A549 (cell line): ENCODE results near the gene TBL1X. TPM values are rescaled to one million over a fixed set of nuclear protein-coding genes. Genes with fewer than 3 reads are reported as not detected.
A peak's percentile ranks its signal among the peaks of the same experiment; 100 is the strongest.

Source experiments
- ATAC-seq, 2 experiments: fragments of 200-7000 bp in 1 of 2; fragments of >200 bp in 1 of 2; cut with Nextera tagmentation in 1 of 2; cut with Tn5 transposase in 1 of 2; 3 replicates each; pipeline versions ENCODE4 v1.8.0 to v1.9.1; 2018 to 2020; ENCODE audit warnings: mild to moderate bottlenecking in 1 of 2, moderate library complexity in 1 of 2
- CTCF ChIA-PET: fragments of 300-600 bp; sonication (Branson Sonifier 250); formaldehyde crosslinking; extraction: SDS; loops from one replicate; lab custom pipeline; 2021; ENCODE audit warnings: antibody characterized with exemption, inconsistent platforms; lab: Yijun Ruan, JAX
- POLR2A ChIA-PET: fragments of 350-600 bp; formaldehyde crosslinking; extraction: SDS; loops from one replicate; lab custom pipeline; 2021; ENCODE audit warnings: antibody characterized with exemption, inconsistent platforms; lab: Yijun Ruan, JAX
- DNase-seq, 2 experiments: peaks; one replicate each; pipeline versions ENCODE4 v3.0.0 to v3.0.0-alpha.2; 2011 to 2016; ENCODE audit warnings: low read depth in 1 of 2, low spot score in 1 of 2
- FAIRE-seq: peaks from 2 replicates; lab custom pipeline; 2011; peaks lifted over from hg19 to GRCh38; lab: Jason Lieb, UNC
- H3K27ac ChIP-seq, 2 experiments: fragments of >200 bp; sonication (Bioruptor Twin); formaldehyde crosslinking; 3 replicates each; pipeline ENCODE4 v1.5.1; 2016 to 2017
- H3K4me1 ChIP-seq: fragments of >200 bp; sonication (Bioruptor Twin); formaldehyde crosslinking; 3 replicates; pipeline ENCODE4 v1.6.1; 2016
- H3K4me2 ChIP-seq: fragments of >200 bp; sonication (Bioruptor Twin); formaldehyde crosslinking; 3 replicates; pipeline ENCODE4 v1.6.1; 2016
- H3K4me3 ChIP-seq: fragments of >200 bp; sonication (Bioruptor Twin); formaldehyde crosslinking; 3 replicates; pipeline ENCODE4 v1.5.1; 2016
- H3K9me3 ChIP-seq: fragments of >200 bp; sonication (Bioruptor Twin); formaldehyde crosslinking; 3 replicates; pipeline ENCODE4 v1.6.1; 2016
- BHLHE40 ChIP-seq: IDR thresholded peaks from 2 replicates; pipeline ENCODE4 v1.6.1; 2012; ENCODE audit warnings: low read depth, low read length, inconsistent platforms
- CBX2 ChIP-seq: fragments of 200-600 bp; sonication (generic); IDR thresholded peaks from 2 replicates; pipeline ENCODE4 v1.6.1; 2016; ENCODE audit warnings: low read depth, mild to moderate bottlenecking, borderline replicate concordance
- CHD2 ChIP-seq: fragments of 150-350 bp; IDR thresholded peaks from 2 replicates; pipeline ENCODE4 v1.6.1; 2014; ENCODE audit warnings: low read length; ENCODE audit not compliant: partially characterized antibody
- EHF ChIP-seq: fragments of 250-450 bp; sonication (Bioruptor Pico); IDR thresholded peaks from 2 replicates; pipeline ENCODE4 v1.5.0; 2020; ENCODE audit warnings: mild to moderate bottlenecking
- EP300 ChIP-seq, 2 experiments: fragments of >200 bp; sonication (Bioruptor Twin); formaldehyde crosslinking; IDR thresholded peaks; 2 replicates in 1 of 2; 3 replicates in 1 of 2; pipeline ENCODE4 v1.6.1; 2016 to 2017
- FOSB ChIP-seq: fragments of 250-450 bp; sonication (Bioruptor Pico); IDR thresholded peaks from 2 replicates; pipeline ENCODE4 v1.5.0; 2020; ENCODE audit warnings: mild to moderate bottlenecking, moderate library complexity
- FOXS1 ChIP-seq: fragments of 250-450 bp; sonication (Bioruptor Pico); IDR thresholded peaks from 2 replicates; pipeline ENCODE4 v1.5.0; 2020; ENCODE audit warnings: mild to moderate bottlenecking, moderate library complexity
- GATA3 ChIP-seq: IDR thresholded peaks from 2 replicates; pipeline ENCODE4 v1.6.1; 2012; ENCODE audit warnings: borderline replicate concordance
- HEYL ChIP-seq: fragments of 250-450 bp; sonication (Bioruptor Pico); IDR thresholded peaks from 2 replicates; pipeline ENCODE4 v1.8.0; 2021; ENCODE audit warnings: mild to moderate bottlenecking, moderate library complexity
- HOXB13 ChIP-seq: fragments of 250-450 bp; sonication (Bioruptor Pico); IDR thresholded peaks from 2 replicates; pipeline ENCODE4 v1.5.0; 2020; ENCODE audit warnings: low read depth, mild to moderate bottlenecking, moderate library complexity
- KDM5A ChIP-seq: fragments of 200-600 bp; sonication (generic); IDR thresholded peaks from 2 replicates; pipeline ENCODE4 v1.6.1; 2016; ENCODE audit warnings: antibody characterized with exemption, mild to moderate bottlenecking
- MAFK ChIP-seq: fragments of 450-650 bp; IDR thresholded peaks from 2 replicates; pipeline ENCODE4 v1.6.1; 2014; ENCODE audit not compliant: partially characterized antibody
- MAZ ChIP-seq: fragments of 150-350 bp; IDR thresholded peaks from 2 replicates; pipeline ENCODE4 v1.6.1; 2014; ENCODE audit warnings: antibody characterized with exemption, low read depth, low read length, borderline replicate concordance
- NFE2L2 ChIP-seq: fragments of 150-350 bp; conservative IDR thresholded peaks from 2 replicates; pipeline ENCODE4 v1.6.1; 2014; ENCODE audit warnings: low read length
- NR3C1 ChIP-seq: fragments of >200 bp; sonication (Bioruptor Twin); formaldehyde crosslinking; IDR thresholded peaks from 3 replicates; pipeline ENCODE4 v1.6.1; 2017
- POLR2A ChIP-seq: IDR thresholded peaks from 2 replicates; pipeline ENCODE4 v1.6.1; 2012; ENCODE audit warnings: mild to moderate bottlenecking, low read length
- POLR2AphosphoS2 ChIP-seq: conservative IDR thresholded peaks from 2 replicates; pipeline ENCODE4 v1.6.1; 2012; ENCODE audit warnings: low read length, improper control_type of control experiment, inconsistent platforms
- RARB ChIP-seq: fragments of 250-450 bp; sonication (Bioruptor Pico); IDR thresholded peaks from 2 replicates; pipeline ENCODE4 v1.8.0; 2021; ENCODE audit warnings: mild to moderate bottlenecking, moderate library complexity
- SMC3 ChIP-seq: fragments of >200 bp; sonication (Bioruptor Twin); formaldehyde crosslinking; IDR thresholded peaks from 3 replicates; pipeline ENCODE4 v1.6.1; 2018; ENCODE audit warnings: inconsistent platforms
- ZC3H11A ChIP-seq: fragments of 450-650 bp; IDR thresholded peaks from 2 replicates; pipeline ENCODE4 v1.6.1; 2014; ENCODE audit warnings: antibody characterized with exemption, mild to moderate bottlenecking
- ZFP36 ChIP-seq: fragments of 450-650 bp; IDR thresholded peaks from 2 replicates; pipeline ENCODE4 v1.6.1; 2014; ENCODE audit warnings: borderline replicate concordance; ENCODE audit not compliant: partially characterized antibody
- ZNF302 ChIP-seq: fragments of 250-450 bp; sonication (Bioruptor Pico); IDR thresholded peaks from 2 replicates; pipeline ENCODE4 v1.9.0; 2021; ENCODE audit warnings: inconsistent platforms, mild to moderate bottlenecking, moderate library complexity
- WGBS: methylation state at CpG from one replicate; pipeline ENCODE4 v1.1.6; 2017; ENCODE audit errors: missing lambda C conversion rate; 5-methylcytosine and 5-hydroxymethylcytosine counted together
- polyA plus RNA-seq, 4 experiments: library from polyadenylated mRNA; depleted of rRNA in 3 of 4; stranded (reverse); fragments of >200 nt; fragmentation: RNase III in 1 of 4; extraction: RNeasy Plus Mini Kit Qiagen cat#74134 plus additional on column Dnase treatment in 1 of 4; gene quantifications; 2 replicates in 3 of 4; 3 replicates in 1 of 4; pipeline ENCODE4 v1.2.3, GENCODE V29; 2011 to 2017
- TF ChIP-seq, protein P1 (sequence below): fragments of 150-350 bp; IDR thresholded peaks from 2 replicates; pipeline ENCODE4 v1.6.1; 2014; ENCODE audit warnings: low read depth, mild to moderate bottlenecking, low read length
- TF ChIP-seq, protein P2 (sequence below): IDR thresholded peaks from 2 replicates; pipeline ENCODE4 v1.6.1; 2012
- TF ChIP-seq, protein P3 (sequence below): fragments of 250-450 bp; sonication (Bioruptor Pico); IDR thresholded peaks from 2 replicates; pipeline ENCODE4 v1.5.0; 2021; ENCODE audit warnings: mild to moderate bottlenecking, moderate library complexity, borderline replicate concordance
- TF ChIP-seq, protein P4 (sequence below): fragments of 200-600 bp; sonication (generic); IDR thresholded peaks from 2 replicates; pipeline ENCODE4 v1.6.1; 2016; ENCODE audit warnings: antibody characterized with exemption, mild to moderate bottlenecking, moderate library complexity
- TF ChIP-seq, protein P5 (sequence below): IDR thresholded peaks from 2 replicates; pipeline ENCODE4 v1.6.1; 2012
- TF ChIP-seq, protein P6 (sequence below): fragments of 250-450 bp; sonication (Bioruptor Pico); IDR thresholded peaks from 2 replicates; pipeline ENCODE4 v1.5.0; 2020; ENCODE audit warnings: low read depth, mild to moderate bottlenecking, moderate library complexity

Gene TBL1X
- polyA plus RNA-seq, 2 of the 4 experiments (the other 2 are of a cell fraction) = 14.6 to 18.0 TPM

DNA sequence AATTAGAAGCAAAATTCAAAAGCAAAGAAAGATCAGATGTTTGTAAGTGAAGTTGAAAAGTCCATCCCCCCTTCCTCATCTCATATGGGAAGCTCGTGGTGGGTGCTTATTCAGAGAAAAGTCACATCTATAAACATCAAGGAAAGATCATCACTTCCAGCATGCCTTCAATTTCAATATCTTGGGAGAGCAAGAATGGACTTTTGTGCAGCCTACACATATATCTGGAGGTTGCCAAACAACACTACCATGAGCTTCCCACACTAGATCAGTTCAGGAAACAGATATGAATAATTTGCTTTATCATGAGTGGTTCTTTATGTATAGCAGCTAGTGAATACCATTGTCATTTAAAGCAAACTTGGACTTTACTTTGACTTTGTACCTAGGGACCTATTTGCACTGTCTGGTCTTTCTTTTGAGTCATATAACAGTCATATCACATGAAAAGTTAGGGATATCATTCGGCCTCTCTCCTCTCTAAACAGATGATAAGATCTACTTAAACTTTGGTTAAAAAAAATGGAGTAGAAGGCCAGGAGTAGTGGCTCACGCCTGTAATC, 5.6 kb upstream of the TBL1X start (continued):
- TF ChIP-seq POLR2A = no peak
- no peak for TF ChIP-seq EHF
- TF ChIP-seq SMC3 = no peak
- no peak for TF ChIP-seq EP300 (IDR thresholded peaks at IDR 0.05)

- Histone ChIP-seq H3K4me1 (peaks cover 33% of the 10 kb centered on the region), H3K4me3 (no peak overlapping the region), H3K9me3 (no peaks in the 10 kb centered on the region), H3K4me2 (no peak overlapping the region), H3K27ac (peak overlapping the region in 1 of 2 experiments; percentile 52; a peak in 1 of 6 replicates)
- ChIA-PET POLR2A (no interaction called here), CTCF (interaction anchor here (0.6 kb wide), 1 partner anchor 293 kb away, joined by 4 read pairs; no protein-coding TSS in a partner anchor)
- ATAC-seq = no peak
- TF ChIP-seq MAFK (no peak), MAZ (no peak), BHLHE40 (no peak), SMC3 (no peak), ZFP36 (no peak), HOXB13 (no peak), ZC3H11A (no peak), CBX2 (no peak), HEYL (CRISPR knock-in tag) (no peak), CHD2 (no peak), ZNF302 (CRISPR knock-in tag) (no peak), EHF (no peak), NFE2L2 (no peak), RARB (no peak)
- TF ChIP-seq, protein P1, sequence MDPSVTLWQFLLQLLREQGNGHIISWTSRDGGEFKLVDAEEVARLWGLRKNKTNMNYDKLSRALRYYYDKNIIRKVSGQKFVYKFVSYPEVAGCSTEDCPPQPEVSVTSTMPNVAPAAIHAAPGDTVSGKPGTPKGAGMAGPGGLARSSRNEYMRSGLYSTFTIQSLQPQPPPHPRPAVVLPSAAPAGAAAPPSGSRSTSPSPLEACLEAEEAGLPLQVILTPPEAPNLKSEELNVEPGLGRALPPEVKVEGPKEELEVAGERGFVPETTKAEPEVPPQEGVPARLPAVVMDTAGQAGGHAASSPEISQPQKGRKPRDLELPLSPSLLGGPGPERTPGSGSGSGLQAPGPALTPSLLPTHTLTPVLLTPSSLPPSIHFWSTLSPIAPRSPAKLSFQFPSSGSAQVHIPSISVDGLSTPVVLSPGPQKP = no peak
- TF ChIP-seq, protein P2, sequence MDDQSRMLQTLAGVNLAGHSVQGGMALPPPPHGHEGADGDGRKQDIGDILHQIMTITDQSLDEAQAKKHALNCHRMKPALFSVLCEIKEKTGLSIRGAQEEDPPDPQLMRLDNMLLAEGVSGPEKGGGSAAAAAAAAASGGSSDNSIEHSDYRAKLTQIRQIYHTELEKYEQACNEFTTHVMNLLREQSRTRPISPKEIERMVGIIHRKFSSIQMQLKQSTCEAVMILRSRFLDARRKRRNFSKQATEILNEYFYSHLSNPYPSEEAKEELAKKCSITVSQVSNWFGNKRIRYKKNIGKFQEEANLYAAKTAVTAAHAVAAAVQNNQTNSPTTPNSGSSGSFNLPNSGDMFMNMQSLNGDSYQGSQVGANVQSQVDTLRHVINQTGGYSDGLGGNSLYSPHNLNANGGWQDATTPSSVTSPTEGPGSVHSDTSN = no peak
- no peak for FAIRE-seq
- DNase-seq = no peak
- 82% methylated on average over 6 of the region's 6 CpGs for WGBS
These were observed 3.8 kb upstream of the TBL1X start for GRCh38 chrX:9461087-9461486.

- DNase-seq = no peak
- TF ChIP-seq EP300 (IDR thresholded peaks at IDR 0.05) (no peak), FOSB (CRISPR knock-in tag) (no peak), EHF (no peak), FOXS1 (CRISPR knock-in tag) (no peak), BHLHE40 (no peak), GATA3 (no peak), RARB (no peak), POLR2AphosphoS2 (no peak), NR3C1 (no peak), KDM5A (no peak)
- TF ChIP-seq, protein P3, sequence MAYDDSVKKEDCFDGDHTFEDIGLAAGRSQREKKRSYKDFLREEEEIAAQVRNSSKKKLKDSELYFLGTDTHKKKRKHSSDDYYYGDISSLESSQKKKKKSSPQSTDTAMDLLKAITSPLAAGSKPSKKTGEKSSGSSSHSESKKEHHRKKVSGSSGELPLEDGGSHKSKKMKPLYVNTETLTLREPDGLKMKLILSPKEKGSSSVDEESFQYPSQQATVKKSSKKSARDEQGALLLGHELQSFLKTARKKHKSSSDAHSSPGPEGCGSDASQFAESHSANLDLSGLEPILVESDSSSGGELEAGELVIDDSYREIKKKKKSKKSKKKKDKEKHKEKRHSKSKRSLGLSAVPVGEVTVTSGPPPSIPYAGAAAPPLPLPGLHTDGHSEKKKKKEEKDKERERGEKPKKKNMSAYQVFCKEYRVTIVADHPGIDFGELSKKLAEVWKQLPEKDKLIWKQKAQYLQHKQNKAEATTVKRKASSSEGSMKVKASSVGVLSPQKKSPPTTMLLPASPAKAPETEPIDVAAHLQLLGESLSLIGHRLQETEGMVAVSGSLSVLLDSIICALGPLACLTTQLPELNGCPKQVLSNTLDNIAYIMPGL (CRISPR knock-in tag) = no peak
- TF ChIP-seq, protein P4, sequence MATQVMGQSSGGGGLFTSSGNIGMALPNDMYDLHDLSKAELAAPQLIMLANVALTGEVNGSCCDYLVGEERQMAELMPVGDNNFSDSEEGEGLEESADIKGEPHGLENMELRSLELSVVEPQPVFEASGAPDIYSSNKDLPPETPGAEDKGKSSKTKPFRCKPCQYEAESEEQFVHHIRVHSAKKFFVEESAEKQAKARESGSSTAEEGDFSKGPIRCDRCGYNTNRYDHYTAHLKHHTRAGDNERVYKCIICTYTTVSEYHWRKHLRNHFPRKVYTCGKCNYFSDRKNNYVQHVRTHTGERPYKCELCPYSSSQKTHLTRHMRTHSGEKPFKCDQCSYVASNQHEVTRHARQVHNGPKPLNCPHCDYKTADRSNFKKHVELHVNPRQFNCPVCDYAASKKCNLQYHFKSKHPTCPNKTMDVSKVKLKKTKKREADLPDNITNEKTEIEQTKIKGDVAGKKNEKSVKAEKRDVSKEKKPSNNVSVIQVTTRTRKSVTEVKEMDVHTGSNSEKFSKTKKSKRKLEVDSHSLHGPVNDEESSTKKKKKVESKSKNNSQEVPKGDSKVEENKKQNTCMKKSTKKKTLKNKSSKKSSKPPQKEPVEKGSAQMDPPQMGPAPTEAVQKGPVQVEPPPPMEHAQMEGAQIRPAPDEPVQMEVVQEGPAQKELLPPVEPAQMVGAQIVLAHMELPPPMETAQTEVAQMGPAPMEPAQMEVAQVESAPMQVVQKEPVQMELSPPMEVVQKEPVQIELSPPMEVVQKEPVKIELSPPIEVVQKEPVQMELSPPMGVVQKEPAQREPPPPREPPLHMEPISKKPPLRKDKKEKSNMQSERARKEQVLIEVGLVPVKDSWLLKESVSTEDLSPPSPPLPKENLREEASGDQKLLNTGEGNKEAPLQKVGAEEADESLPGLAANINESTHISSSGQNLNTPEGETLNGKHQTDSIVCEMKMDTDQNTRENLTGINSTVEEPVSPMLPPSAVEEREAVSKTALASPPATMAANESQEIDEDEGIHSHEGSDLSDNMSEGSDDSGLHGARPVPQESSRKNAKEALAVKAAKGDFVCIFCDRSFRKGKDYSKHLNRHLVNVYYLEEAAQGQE = no peak
- TF ChIP-seq, protein P5, sequence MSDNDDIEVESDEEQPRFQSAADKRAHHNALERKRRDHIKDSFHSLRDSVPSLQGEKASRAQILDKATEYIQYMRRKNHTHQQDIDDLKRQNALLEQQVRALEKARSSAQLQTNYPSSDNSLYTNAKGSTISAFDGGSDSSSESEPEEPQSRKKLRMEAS = no peak
- TF ChIP-seq, protein P6, sequence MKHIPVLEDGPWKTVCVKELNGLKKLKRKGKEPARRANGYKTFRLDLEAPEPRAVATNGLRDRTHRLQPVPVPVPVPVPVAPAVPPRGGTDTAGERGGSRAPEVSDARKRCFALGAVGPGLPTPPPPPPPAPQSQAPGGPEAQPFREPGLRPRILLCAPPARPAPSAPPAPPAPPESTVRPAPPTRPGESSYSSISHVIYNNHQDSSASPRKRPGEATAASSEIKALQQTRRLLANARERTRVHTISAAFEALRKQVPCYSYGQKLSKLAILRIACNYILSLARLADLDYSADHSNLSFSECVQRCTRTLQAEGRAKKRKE (CRISPR knock-in tag) = no peak
- CTCF ChIA-PET = interaction anchor here (0.6 to 1.5 kb wide), 2 partner anchors 315 to 646 kb away, joined by 3 read pairs; no protein-coding TSS in a partner anchor
- 50% methylated on average over 6 of the region's 6 CpGs for WGBS
- Histone ChIP-seq H3K4me2 (peak overlapping the region; percentile 78), H3K4me3 (no peak overlapping the region), H3K4me1 (peaks cover 44% of the 10 kb centered on the region), H3K27ac (peak overlapping the region; percentile 38 to 100; a peak in 5 of 6 replicates), H3K9me3 (no peaks in the 10 kb centered on the region)
- FAIRE-seq = no peak
- POLR2A ChIA-PET = interaction anchor here (0.5 to 1.7 kb wide), 4 partner anchors 66 to 617 kb away, joined by 3 to 9 read pairs (median 4); no protein-coding TSS in a partner anchor
- no peak for ATAC-seq
These were observed 2.4 kb upstream of the TBL1X start for GRCh38 chrX:9462456-9462855.
